CD8-positive, alpha-beta memory T cell (primary cell): ENCODE data around the gene TIMM10. TPM values are rescaled to one million over a fixed set of nuclear protein-coding genes. Genes with fewer than 3 reads are reported as not detected.
A peak's percentile ranks its signal among the peaks of the same experiment; 100 is the strongest.

Experiments used
- CTCF ChIA-PET: fragments of 350-600 bp; sonication (Branson Sonifier 250); formaldehyde crosslinking; loops from one replicate; lab custom pipeline; 2021; ENCODE audit warnings: antibody characterized with exemption; lab: Charles Lee
- POLR2A ChIA-PET: fragments of 350-600 bp; sonication (Branson Sonifier 250); formaldehyde crosslinking; loops from one replicate; lab custom pipeline; 2021; ENCODE audit warnings: antibody characterized with exemption; lab: Charles Lee
- DNase-seq, 5 donors: peaks; one replicate each; pipeline versions ENCODE4 v3.0.0 to v3.0.0-alpha.2; 2020 to 2022; ENCODE audit warnings: mixed read lengths in 1 of 5
- H3K27ac ChIP-seq: one replicate; pipeline ENCODE4 v1.7.0; 2013; ENCODE audit warnings: low read depth, mild to moderate bottlenecking, low read length, moderate library complexity
- H3K27me3 ChIP-seq: 2 replicates; pipeline ENCODE4 v1.7.0; 2013; ENCODE audit warnings: low read length, mild to moderate bottlenecking; ENCODE audit not compliant: insufficient read depth, poor library complexity, severe bottlenecking
- H3K36me3 ChIP-seq: 2 replicates; pipeline ENCODE4 v1.7.0; 2013; ENCODE audit warnings: mild to moderate bottlenecking, low read length, moderate library complexity; ENCODE audit not compliant: insufficient read depth
- H3K4me1 ChIP-seq: 2 replicates; pipeline ENCODE4 v1.7.0; 2013; ENCODE audit warnings: mild to moderate bottlenecking, low read length, moderate library complexity; ENCODE audit not compliant: insufficient read depth
- H3K4me3 ChIP-seq: 2 replicates; pipeline ENCODE4 v1.7.0; 2013; ENCODE audit warnings: mild to moderate bottlenecking, low read length
- H3K9me3 ChIP-seq: 2 replicates; pipeline ENCODE4 v1.7.0; 2013; ENCODE audit warnings: mild to moderate bottlenecking, low read length
- H3K27ac Mint-ChIP-seq, 8 donors: one replicate each; pipeline ENCODE4 v1.8.0; 2020 to 2021; ENCODE audit warnings: mixed read lengths in 8 of 8, mild to moderate bottlenecking in 6 of 8, inconsistent platforms in 3 of 8, moderate library complexity in 3 of 8
- H3K27me3 Mint-ChIP-seq, 2 donors: one replicate each; pipeline ENCODE4 v1.8.0; 2020 to 2021; ENCODE audit warnings: mixed read lengths in 2 of 2, mild to moderate bottlenecking in 1 of 2, moderate library complexity in 1 of 2
- H3K36me3 Mint-ChIP-seq, 3 donors: one replicate each; pipeline ENCODE4 v1.8.0; 2020 to 2021; ENCODE audit warnings: mixed read lengths in 3 of 3, inconsistent platforms in 1 of 3, mild to moderate bottlenecking in 1 of 3
- H3K4me1 Mint-ChIP-seq, 3 donors: one replicate each; pipeline ENCODE4 v1.8.0; 2020 to 2021; ENCODE audit warnings: mixed read lengths in 3 of 3, inconsistent platforms in 1 of 3, mild to moderate bottlenecking in 1 of 3
- H3K4me3 Mint-ChIP-seq, 7 donors: one replicate each; pipeline ENCODE4 v1.8.0; 2020 to 2021; ENCODE audit warnings: mixed read lengths in 7 of 7, mild to moderate bottlenecking in 6 of 7, moderate library complexity in 4 of 7, inconsistent platforms in 2 of 7
- H3K9me3 Mint-ChIP-seq, 5 donors: one replicate each; pipeline ENCODE4 v1.8.0; 2020 to 2022; ENCODE audit warnings: mixed read lengths in 5 of 5, mild to moderate bottlenecking in 3 of 5, moderate library complexity in 2 of 5, inconsistent platforms in 1 of 5
- polyA plus RNA-seq: library from polyadenylated mRNA; unstranded; fragments of 300-500 nt; fragmentation: Illumina TruSeq; gene quantifications from one replicate; pipeline ENCODE4 v1.2.3, GENCODE V29; 2021
- total RNA-seq, 2 experiments: library from RNA; stranded (reverse); gene quantifications; one replicate each; pipeline ENCODE4 v1.2.3, GENCODE V29; 2021

The TIMM10 gene
- total and polyA plus RNA-seq, 3 experiments from 2014 or later = 72.2 to 154 (median 151) TPM

DNA sequence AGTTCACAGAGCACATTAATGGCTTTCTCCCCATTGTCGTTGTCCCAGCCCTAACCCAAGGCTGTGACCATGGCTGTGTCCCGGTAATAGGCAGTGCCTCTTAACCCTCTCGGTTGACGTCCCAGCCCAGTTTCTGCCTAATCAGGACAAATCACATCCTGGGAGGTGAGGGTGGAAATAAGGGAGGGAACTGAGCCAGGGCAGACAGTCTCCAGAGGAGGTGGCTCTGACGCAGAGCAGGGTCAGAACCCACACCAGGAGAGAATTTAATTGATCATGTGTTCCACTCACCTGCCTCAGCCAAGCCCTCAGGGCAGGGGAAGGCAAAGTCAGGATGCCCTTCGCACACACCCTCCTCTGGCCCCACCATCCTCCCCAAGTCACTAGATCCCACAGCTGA is 32.0 kb downstream of the TIMM10 start:
- DNase-seq = no peak
- Mint-ChIP-seq H3K9me3 (no peaks in the 10 kb centered on the region), H3K4me3 (no peak overlapping the region), H3K27ac (no peak overlapping the region), H3K27me3 (no peaks in the 10 kb centered on the region), H3K36me3 (peaks cover 7 to 67% (median 14%) of the 10 kb centered on the region in 3 donors), H3K4me1 (no peaks in the 10 kb centered on the region)
- Histone ChIP-seq H3K4me3 (no peak overlapping the region), H3K27ac (no peak overlapping the region), H3K36me3 (no peaks in the 10 kb centered on the region), H3K9me3 (no peaks in the 10 kb centered on the region), H3K27me3 (no peaks in the 10 kb centered on the region), H3K4me1 (no peaks in the 10 kb centered on the region)
- ChIA-PET CTCF (interaction anchor here (1.1 to 17.0 kb wide), 2 partner anchors 24 to 146 kb away, joined by 3 to 498 read pairs; partner anchors contain the start of genes SLC43A1 and TIMM10), POLR2A (no interaction called here)

DNA sequence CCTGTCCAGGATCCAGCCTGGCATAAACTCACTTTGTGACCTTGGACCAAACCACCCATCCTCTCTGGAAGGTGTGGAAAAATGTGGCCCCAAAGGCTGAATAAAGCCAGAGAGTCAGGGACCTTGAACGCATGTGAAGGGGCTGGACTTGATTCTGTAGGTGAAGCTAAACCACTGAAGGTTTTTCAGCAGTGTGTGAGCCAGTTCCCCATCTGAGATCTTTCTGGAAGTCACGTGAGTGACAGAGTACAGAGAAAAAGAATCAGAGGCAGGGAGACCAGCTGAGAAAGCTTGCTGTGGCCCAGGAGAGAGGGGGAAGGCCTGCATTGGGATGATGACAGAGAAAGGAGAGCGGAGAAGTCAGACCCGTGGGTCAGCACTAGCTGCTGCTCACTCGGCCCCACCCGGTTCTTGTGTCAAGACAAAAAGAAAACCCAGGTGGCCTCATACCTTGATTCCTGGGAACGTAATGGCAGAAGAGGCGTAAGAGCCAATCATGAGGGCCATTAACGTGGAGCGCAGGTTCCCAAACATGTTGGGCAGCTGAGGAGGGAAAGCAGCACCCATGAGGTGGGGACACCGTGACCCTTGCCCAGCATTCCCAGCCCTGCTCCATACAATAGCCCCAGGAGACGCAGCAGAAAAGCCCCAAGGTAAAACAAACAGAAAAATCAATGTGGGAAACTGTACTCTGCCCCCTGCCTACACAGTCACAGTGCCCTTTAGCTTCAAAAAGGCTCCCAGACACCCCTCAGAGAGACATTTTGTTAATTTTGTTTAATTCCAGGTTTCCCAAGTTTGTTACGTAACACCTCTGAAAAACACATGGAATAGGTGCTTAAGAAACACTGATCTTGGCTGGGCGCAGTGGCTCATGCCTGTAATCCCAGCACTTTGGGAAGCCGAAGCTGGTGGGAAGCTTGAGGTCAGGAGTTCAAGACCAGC is 33.0 kb downstream of the TIMM10 start:
- H3K4me1 Mint-ChIP-seq = no peaks in the 10 kb centered on the region
- H3K36me3 Mint-ChIP-seq = peaks cover 7 to 64% (median 14%) of the 10 kb centered on the region in 3 donors
- no peaks in the 10 kb centered on the region for H3K9me3 Mint-ChIP-seq
- no peak overlapping the region for H3K4me3 Mint-ChIP-seq
- Histone ChIP-seq H3K27ac (no peak overlapping the region), H3K4me1 (no peaks in the 10 kb centered on the region), H3K9me3 (no peaks in the 10 kb centered on the region), H3K27me3 (no peaks in the 10 kb centered on the region), H3K4me3 (no peak overlapping the region), H3K36me3 (no peaks in the 10 kb centered on the region)
- no peaks in the 10 kb centered on the region for H3K27me3 Mint-ChIP-seq
- POLR2A ChIA-PET = no interaction called here
- H3K27ac Mint-ChIP-seq = peak overlapping the region in 1 of 8 donors; percentile 86
- DNase-seq = no peak
- CTCF ChIA-PET = interaction anchor here (0.9 to 17.0 kb wide), 3 partner anchors 25 to 147 kb away, joined by 3 to 498 read pairs (median 3); partner anchors contain the start of genes SLC43A1 and TIMM10

DNA sequence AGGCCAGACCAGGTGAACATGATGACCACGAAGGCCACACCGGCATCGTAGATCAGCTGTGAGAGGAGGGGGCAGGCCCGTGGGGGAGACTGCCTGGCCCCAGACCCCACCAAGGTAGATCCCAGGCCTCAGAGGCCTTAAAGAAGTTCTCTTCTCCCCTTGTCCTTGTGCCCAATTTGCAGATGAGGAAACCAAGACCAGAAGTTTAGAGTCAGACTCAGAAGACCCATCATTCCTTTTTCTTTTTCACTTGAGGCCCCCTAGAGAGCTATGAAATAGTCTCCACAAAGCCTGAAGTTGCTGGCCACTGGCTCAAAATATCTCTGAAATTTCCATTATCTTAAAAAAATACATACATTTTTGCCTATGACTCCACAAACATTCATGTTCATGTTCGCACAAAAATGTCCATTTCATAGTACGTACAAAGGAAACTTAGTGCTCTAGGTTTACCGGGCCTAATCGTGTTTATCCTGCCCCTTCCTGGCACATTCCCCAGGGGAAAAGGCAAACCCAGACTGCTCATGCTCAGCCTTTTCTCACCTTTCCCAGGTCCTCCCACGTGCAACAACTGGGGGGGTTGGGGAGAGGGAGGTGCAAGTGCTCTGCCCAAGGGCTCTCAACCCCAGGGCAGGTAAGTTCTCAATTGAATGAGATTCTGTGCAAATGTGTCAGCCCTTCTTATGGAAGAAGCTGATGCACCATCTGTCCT is 34.3 kb downstream of the TIMM10 start:
- H3K27ac ChIP-seq = no peak overlapping the region
- no peak overlapping the region for H3K4me3 ChIP-seq
- Mint-ChIP-seq H3K9me3 (no peaks in the 10 kb centered on the region), H3K27me3 (no peaks in the 10 kb centered on the region), H3K4me3 (no peak overlapping the region), H3K36me3 (peaks cover 7 to 53% (median 14%) of the 10 kb centered on the region in 3 donors), H3K4me1 (no peaks in the 10 kb centered on the region), H3K27ac (peak overlapping the region in 1 of 8 donors; percentile 14)
- no peaks in the 10 kb centered on the region for H3K4me1 ChIP-seq
- H3K9me3 ChIP-seq = no peaks in the 10 kb centered on the region
- POLR2A ChIA-PET = no interaction called here
- H3K27me3 ChIP-seq = no peaks in the 10 kb centered on the region
- DNase-seq = no peak
- CTCF ChIA-PET = interaction anchor here (17.0 kb wide), 1 partner anchor 26 kb away, joined by 498 read pairs; the partner anchor contains the start of genes SLC43A1 and TIMM10
- H3K36me3 ChIP-seq = no peaks in the 10 kb centered on the region

DNA sequence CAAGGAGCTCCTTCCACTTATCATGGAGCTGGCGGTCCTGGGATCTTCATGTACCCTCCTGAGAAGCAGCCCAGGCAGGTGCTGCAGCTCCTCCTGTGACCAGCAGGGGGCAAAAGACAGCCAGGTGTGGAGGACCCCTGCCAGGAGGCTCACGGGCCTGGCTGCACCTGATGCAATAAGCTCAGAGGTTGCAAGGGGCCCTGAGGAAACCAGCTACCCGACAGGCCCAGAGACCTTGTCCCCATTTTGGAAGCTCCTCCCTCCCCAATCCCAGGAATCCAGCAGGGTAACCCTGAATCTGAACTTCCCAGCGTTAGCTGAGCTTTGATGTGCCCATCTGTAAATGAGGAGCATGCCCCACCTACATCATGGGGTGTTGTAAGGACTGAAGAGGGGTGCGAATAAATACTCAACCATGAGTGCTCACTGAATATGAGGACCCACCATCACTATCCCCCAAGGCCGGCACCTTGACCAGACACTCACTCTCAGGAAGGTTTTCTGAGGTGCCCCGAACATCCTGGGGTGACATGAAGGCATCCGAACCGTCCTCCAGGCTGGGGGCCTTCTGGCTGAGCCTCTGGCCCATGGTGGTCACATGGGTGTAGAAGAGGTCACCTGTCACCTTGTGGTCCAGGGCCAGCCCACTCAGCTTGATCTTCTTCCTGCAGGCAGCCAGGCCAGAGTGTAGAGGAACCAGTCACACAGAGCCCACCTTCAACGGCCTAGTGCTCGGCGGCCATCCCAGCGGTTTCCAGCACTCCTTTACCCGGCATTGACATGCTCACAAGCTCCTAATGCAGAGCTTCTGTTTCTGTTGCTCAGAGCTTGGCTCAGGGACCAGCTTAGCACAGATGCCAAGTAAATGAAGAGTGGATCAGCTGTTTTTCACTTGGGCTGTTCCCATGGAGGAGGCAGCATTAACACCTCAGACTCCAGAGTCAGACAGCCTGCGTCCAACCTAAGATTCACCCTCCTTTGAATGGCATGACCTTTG is 36.7 kb downstream of the TIMM10 start:
- ChIA-PET POLR2A (interaction anchor here (1.1 to 1.8 kb wide), 4 partner anchors 21 to 36 kb away, joined by 3 to 11 read pairs (median 4); no protein-coding TSS in a partner anchor), CTCF (interaction anchor here (0.6 to 17.0 kb wide), 49 partner anchors 8 to 1020 kb away, joined by 3 to 498 read pairs (median 5); partner anchors contain the start of genes P2RX3, SLC43A1, TIMM10 and UBE2L6)
- H3K27me3 Mint-ChIP-seq = no peaks in the 10 kb centered on the region
- no peak overlapping the region for H3K4me3 Mint-ChIP-seq
- H3K4me1 ChIP-seq = no peaks in the 10 kb centered on the region
- no peaks in the 10 kb centered on the region for H3K27me3 ChIP-seq
- no peak overlapping the region for H3K27ac ChIP-seq
- H3K9me3 ChIP-seq = no peaks in the 10 kb centered on the region
- no peak overlapping the region for H3K27ac Mint-ChIP-seq
- H3K9me3 Mint-ChIP-seq = no peaks in the 10 kb centered on the region
- H3K36me3 Mint-ChIP-seq = peaks cover 2 to 64% (median 19%) of the 10 kb centered on the region in 3 donors
- no peaks in the 10 kb centered on the region for H3K4me1 Mint-ChIP-seq
- H3K4me3 ChIP-seq = no peak overlapping the region
- H3K36me3 ChIP-seq = peaks cover 4% of the 10 kb centered on the region
- peak; percentile 61 to 83 (median 66) for DNase-seq

DNA sequence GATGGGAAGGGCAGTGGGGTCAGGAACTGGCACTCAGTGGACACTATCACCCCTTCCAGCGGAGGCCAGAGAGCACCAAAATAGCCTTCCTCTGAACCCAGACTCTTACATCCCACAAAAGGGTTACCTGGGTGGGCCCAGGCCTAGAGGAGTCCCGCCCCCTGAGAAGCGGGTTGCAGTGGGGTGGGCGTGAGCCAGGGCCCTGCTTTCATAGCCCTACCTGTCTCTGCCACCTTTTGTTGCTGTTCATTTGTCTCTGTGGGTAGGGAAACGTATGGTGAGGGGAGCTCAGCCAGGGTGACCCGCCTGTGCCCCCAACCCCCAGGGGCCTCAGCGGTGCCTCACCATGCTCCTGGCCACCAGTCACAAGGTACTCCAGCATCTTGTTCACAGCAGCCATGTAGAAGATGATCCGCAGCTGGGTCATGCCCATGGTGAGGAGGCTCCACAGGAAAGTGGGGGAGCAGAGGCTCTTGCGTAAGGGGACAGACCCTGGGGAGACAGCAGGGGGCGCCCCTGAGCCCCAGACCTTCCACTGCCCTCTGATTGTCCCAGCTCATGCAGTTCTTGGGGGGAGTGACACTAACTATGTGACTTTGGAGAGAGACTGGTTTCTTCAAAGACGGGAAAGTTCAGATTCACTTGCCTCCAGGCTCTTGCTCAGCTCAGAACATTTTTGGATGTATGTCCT is 39.0 kb downstream of the TIMM10 start:
- Histone ChIP-seq H3K27ac (no peak overlapping the region), H3K36me3 (peaks cover 4% of the 10 kb centered on the region), H3K4me3 (no peak overlapping the region), H3K4me1 (no peaks in the 10 kb centered on the region), H3K27me3 (no peaks in the 10 kb centered on the region), H3K9me3 (no peaks in the 10 kb centered on the region)
- no peaks in the 10 kb centered on the region for H3K9me3 Mint-ChIP-seq
- peaks cover 6% of the 10 kb centered on the region in 2 donors for H3K27me3 Mint-ChIP-seq
- DNase-seq = peak; percentile 32 to 63 (median 40)
- no peaks in the 10 kb centered on the region for H3K4me1 Mint-ChIP-seq
- ChIA-PET CTCF (interaction anchor here (0.9 to 17.0 kb wide), 12 partner anchors 10 to 310 kb away, joined by 3 to 498 read pairs (median 5); partner anchors contain the start of genes SLC43A1, TIMM10 and UBE2L6), POLR2A (no interaction called here)
- H3K4me3 Mint-ChIP-seq = no peak overlapping the region
- no peak overlapping the region for H3K27ac Mint-ChIP-seq
- peaks cover 17 to 60% (median 33%) of the 10 kb centered on the region in 3 donors for H3K36me3 Mint-ChIP-seq

DNA sequence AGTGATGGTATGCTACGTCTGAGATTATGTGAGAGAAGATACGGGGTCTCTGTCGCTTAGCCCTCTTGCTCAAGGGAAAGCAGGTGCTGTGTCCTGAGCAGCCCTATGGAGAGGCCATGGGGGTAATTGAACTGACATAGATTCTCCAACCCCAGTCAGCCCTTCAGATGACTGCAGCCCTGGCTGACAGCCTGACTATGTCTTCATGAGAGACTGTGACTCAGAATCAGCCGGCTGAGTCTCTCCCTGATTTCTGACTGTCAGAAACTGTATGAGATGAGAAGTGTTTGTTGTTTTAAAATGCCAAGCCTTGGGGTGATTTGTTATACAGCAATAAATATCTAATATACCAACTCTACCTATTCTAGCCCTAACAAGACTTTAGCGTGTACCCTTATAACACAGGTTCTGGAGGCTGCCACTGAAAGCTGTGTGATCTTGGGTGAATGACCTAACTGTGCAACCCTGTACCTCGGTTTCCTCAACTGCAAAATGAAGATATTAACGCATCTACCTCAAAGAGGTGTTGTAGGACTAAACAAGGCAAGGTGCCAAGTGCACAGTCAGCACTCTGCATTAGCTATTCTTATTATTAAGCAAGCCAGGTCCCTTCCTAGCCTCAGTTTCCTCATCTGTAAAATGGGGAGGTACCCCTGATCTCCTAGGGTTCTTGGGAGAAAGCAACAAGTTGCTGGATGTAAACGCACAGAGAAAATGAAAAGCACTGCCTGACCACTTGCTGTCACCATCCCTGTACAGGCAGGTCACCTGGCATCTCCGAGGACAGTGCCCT is 39.9 kb downstream of the TIMM10 start:
- peaks cover 4% of the 10 kb centered on the region for H3K36me3 ChIP-seq
- Mint-ChIP-seq H3K9me3 (peaks cover 0 to 2% (median 0%) of the 10 kb centered on the region in 5 donors), H3K27me3 (peaks cover 8% of the 10 kb centered on the region in 2 donors), H3K36me3 (peaks cover 21 to 57% (median 33%) of the 10 kb centered on the region in 3 donors), H3K27ac (no peak overlapping the region), H3K4me1 (no peaks in the 10 kb centered on the region), H3K4me3 (no peak overlapping the region)
- ChIA-PET POLR2A (no interaction called here), CTCF (interaction anchor here (1.3 to 17.0 kb wide), 11 partner anchors 10 to 151 kb away, joined by 4 to 498 read pairs (median 5); partner anchors contain the start of genes SLC43A1, TIMM10 and UBE2L6)
- H3K4me1 ChIP-seq = no peaks in the 10 kb centered on the region
- DNase-seq = no peak
- H3K27me3 ChIP-seq = no peaks in the 10 kb centered on the region
- no peaks in the 10 kb centered on the region for H3K9me3 ChIP-seq
- H3K4me3 ChIP-seq = no peak overlapping the region
- no peak overlapping the region for H3K27ac ChIP-seq
